Inflammatory macrophage (primary cell): ENCODE data around the gene SERPINA9.
"Not testable (repeated sequence)": the region's sequence is repeated elsewhere in the genome, so short reads cannot be mapped to it uniquely, and the experiment has no call there.

Experiments used
- DNase-seq, 2 donors: peaks; one replicate each; pipeline ENCODE4 v3.0.0-alpha.2; 2020 to 2022
- total RNA-seq, 18 experiments: gene quantifications; one replicate each; lab custom pipeline; 2026; ENCODE audit warnings: mixed read lengths in 6 of 18, inconsistent platforms in 2 of 18; lab: John Stamatoyannopoulos, UW

Gene SERPINA9, protein sequence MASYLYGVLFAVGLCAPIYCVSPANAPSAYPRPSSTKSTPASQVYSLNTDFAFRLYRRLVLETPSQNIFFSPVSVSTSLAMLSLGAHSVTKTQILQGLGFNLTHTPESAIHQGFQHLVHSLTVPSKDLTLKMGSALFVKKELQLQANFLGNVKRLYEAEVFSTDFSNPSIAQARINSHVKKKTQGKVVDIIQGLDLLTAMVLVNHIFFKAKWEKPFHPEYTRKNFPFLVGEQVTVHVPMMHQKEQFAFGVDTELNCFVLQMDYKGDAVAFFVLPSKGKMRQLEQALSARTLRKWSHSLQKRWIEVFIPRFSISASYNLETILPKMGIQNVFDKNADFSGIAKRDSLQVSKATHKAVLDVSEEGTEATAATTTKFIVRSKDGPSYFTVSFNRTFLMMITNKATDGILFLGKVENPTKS
- total RNA-seq = 0 to 2.0 (median 0.02) reads per million in 18 experiments

GRCh38 chr14:94476023-94476422 is at the start of gene SERPINA9:
TSS of gene SERPINA9 (minus strand) at chr14:94476197. CDS start at chr14:94469840, 6,357 bp downstream.
- DNase-seq = no peak

- DNase-seq = no peak
These were observed 48.1 kb upstream of the SERPINA9 start for GRCh38 chr14:94524093-94524492.

- DNase-seq = no peak
These were observed 47.3 kb upstream of the SERPINA9 start for GRCh38 chr14:94523265-94523664.

GRCh38 chr14:94522115-94522724 is 46.2 kb upstream of the SERPINA9 start:
- DNase-seq = no peak

DNA sequence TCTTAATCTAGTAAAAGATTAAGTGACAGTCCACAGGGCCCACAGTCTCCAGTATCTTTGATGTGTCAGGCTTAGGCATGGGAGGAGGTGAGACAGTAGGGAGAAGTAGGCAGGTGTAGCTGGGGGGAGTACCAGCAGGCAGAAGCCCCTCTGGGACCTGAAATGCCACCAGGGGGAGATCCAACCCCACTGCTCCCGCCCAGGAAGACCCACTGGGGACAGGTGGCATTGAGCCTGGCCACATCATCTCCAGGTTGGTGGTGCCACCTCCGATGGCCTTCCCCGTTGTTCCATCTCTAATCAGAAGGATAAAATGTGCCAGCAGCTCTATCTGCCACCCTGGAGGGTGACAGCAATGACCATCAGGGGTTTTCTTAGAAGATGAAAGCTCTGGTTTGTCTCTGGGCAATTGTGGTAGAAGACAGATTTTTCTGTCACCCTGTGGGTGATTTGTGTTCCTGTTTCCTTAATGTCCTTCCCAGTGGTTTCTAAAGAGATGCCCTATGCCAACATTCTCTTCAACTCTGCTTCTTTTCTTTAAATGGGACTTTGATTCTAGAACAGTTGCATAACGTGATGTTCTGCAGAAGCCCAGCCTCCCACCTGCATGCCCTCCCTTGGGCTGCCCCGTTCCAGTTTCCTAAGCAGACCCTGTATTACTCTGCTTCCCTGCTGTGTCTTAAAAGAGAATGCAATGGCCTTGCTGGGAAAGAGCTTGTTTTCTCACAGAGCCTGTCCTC is 45.5 kb upstream of the SERPINA9 start:
- no peak for DNase-seq

DNA sequence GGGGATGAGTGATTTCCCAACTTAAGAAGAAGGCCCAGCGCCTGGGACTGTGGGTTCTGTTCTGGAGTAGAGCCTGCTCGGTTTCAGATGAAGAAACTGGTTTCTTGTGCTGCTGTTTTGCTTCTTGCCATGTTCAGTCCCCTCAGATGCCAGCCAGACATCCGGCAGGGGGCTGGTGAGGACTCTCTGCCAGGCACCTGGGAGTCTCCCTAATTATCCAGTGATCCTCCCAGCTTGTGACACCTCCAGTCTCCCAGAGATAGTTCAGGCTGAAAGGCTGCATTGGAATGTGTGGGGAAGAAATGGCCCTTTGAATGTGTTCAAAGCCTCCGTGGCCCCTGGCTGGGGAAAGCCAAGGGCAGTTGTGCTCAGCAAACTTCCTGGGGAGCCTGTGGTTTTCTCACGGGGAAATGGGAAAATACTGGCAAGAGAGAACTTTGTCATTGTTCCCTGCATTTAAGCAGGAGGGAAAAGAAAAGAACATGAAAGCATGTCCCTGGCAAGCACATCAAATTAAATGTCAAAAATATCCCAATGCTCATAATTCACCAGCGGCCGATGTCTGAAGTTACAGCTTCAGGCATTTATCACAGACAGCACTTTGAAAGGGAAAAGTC is 41.8 kb upstream of the SERPINA9 start:
- no peak for DNase-seq

DNA sequence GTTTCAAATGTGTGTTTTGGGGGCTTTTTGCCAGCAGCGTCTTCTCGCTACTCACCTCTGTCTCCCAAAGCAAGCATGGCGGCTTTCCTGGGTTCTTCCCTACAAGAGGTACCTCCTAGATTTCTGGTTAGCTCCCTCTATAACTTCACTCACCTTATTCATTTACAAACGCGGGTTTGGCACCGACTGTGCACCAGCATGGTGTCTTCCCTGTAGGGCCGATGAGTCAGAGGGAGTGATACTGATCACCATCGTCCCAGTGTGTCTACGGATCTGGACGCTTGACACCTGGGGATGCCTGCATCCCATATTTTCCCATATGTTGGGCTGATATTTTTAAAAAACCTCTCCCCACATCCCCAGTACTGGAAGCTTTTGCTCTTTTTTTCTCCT is 41.2 kb upstream of the SERPINA9 start:
- no peak for DNase-seq

GRCh38 chr14:94515856-94516255 is 39.9 kb upstream of the SERPINA9 start:
- DNase-seq = no peak

DNA sequence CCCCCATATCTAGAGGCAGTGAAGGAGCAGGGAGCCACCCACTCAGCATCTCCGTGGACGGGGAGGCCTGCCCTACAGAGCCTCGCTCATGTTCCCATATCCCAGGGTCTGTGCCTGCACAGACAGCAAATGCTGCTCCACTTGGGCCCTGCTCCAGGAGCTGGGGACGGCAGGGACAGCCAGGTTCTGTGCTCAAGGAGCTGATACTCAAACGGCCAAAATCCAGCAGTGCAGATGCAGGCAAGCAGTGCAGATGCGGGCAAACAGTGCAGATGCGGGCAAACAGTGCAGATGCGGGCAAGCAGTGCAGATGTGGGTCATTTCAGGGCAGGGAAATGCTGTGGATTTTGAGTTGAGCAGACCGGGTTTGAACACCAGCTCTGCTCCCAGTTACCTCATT is 39.4 kb upstream of the SERPINA9 start:
- no peak for DNase-seq

GRCh38 chr14:94514351-94514750 is 38.4 kb upstream of the SERPINA9 start:
- DNase-seq = no peak

GRCh38 chr14:94510481-94510880 is 34.5 kb upstream of the SERPINA9 start:
- DNase-seq = not testable (repeated sequence)

GRCh38 chr14:94509356-94509755 is 33.4 kb upstream of the SERPINA9 start, which contains the start of gene SERPINA12:
TSS of gene SERPINA12 (minus strand) at chr14:94509469. CDS start at chr14:94498397, 11,072 bp downstream.
- DNase-seq = no peak

GRCh38 chr14:94505641-94506040 is 29.6 kb upstream of the SERPINA9 start:
- DNase-seq = no peak

GRCh38 chr14:94505206-94505605 is 29.2 kb upstream of the SERPINA9 start:
- no peak for DNase-seq

- no peak for DNase-seq
These were observed 25.9 kb upstream of the SERPINA9 start for GRCh38 chr14:94501588-94502516.

DNA sequence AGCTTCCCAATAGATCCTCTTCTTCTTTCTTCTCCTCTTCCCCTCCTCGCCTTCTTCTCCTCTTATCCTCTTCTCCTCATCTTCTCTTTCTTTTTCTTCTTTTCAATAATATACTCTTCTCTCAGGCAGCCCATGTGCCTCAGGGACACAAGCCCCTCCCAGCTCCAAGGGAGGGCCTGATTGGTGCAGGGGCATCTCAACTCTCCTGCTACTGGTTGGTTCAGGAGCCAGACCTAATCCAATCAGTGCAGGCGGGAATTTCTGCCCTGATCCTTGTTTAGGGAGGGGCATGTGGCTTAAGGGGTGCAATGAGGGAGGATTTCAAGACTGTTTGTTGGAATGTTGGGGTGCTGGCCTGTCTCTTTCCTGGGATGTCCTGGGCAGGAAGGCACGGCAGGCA is 24.3 kb upstream of the SERPINA9 start:
- DNase-seq = no peak

- no peak for DNase-seq
These were observed 23.7 kb upstream of the SERPINA9 start for GRCh38 chr14:94499673-94500072.

DNA sequence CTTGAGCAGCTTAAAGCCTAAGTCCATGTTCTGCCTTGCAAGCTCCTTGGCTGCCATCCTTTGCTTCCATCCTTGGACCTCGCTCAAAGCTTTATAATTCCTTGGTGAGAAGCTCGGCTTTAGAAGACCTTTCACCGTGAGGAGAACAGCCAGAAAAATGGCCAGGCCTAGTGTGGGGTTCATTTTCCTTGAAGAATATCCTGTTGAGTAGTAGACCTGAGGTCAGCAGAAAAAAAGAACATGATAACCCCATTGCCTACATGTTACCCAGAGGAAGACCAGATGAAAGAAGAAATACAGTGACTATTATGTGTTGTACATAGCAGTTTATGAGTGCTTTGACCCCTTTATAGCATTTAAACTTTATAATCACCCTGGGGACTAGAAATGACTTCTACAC is 22.2 kb upstream of the SERPINA9 start:
- no peak for DNase-seq

- DNase-seq = no peak
These were observed 18.1 kb upstream of the SERPINA9 start for GRCh38 chr14:94494085-94494484.

DNA sequence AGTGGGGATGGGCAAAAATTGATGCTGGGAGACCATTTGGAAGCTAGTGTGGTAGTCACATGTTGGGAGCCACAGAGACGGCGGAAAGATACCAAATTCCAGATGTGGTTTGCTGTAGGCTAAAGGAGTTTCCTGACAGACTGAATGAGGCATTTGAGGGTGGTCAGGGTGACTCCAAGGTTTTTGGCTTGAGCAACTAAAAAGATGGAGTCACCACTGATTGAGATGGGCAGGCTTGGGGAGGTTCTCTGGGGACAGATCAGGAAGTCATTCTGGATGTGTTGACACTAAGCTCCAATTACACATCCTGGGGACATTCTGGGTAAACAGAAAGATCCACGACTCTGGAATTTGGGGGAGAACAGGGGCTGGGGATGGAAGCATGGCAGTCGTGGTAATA is 15.5 kb upstream of the SERPINA9 start:
- no peak for DNase-seq

DNA sequence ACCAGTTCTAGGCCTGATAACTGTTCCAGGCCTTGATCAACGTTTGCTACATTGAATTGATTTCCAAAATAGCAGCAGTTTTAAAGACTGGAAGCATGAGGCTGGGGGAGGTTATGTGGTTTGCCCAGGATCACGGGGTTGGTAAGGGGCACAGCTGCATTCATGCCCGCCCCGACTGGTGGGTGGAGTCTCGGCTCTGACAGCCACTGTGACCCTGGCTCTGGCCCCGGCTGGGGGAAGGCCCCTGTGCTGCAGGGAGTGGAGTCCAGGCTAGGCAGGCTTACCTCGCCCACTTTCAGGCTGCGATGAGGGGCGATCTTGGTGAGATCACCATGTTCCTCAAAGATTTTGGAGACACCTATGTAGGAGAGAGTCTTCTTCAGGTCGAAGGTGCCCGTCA is 13.3 kb upstream of the SERPINA9 start:
- DNase-seq = no peak

- no peak for DNase-seq
These were observed 10.9 kb upstream of the SERPINA9 start for GRCh38 chr14:94486883-94487282.
